K562 (cell line): ENCODE measurements around the gene CRACR2B. TPM values are rescaled to one million over a fixed set of nuclear protein-coding genes. Genes with fewer than 3 reads are reported as not detected.

Experiments
- CEBPG ChIP-seq, 3 experiments: fragments of 200-800 bp in 1 of 3; sonication (Bioruptor generic) in 1 of 3; sonication (generic) in 1 of 3; formaldehyde crosslinking in 1 of 3; IDR thresholded peaks in 2 of 3; conservative IDR thresholded peaks in 1 of 3; 2 replicates each; pipeline versions ENCODE4 v1.6.1 to v1.8.0; 2016 to 2022; ENCODE audit warnings: missing compliant biosample characterization in 2 of 3, missing genetic modification characterization in 2 of 3, mild to moderate bottlenecking in 1 of 3, missing genetic modification reagents in 1 of 3
- CTCFL ChIP-seq: IDR thresholded peaks from 2 replicates; pipeline ENCODE4 v1.6.1; 2011; ENCODE audit warnings: borderline replicate concordance, low read depth, mild to moderate bottlenecking, moderate library complexity, low read length; ENCODE audit not compliant: insufficient read depth, poor library complexity, severe bottlenecking
- JUND ChIP-seq, 2 experiments: IDR thresholded peaks; 2 replicates in 1 of 2; 3 replicates in 1 of 2; pipeline ENCODE4 v1.6.1; 2011; ENCODE audit warnings: borderline replicate concordance in 2 of 2, low read depth in 2 of 2, low read length in 2 of 2, improper control_type of control experiment in 1 of 2, missing biosample characterization in 1 of 2, missing genetic modification characterization in 1 of 2, missing genetic modification reagents in 1 of 2
- MAFG ChIP-seq: fragments of 450-650 bp; conservative IDR thresholded peaks from 2 replicates; pipeline ENCODE4 v1.6.1; 2016; ENCODE audit warnings: missing genetic modification characterization, missing compliant biosample characterization
- MEF2D ChIP-seq: conservative IDR thresholded peaks from 2 replicates; pipeline ENCODE4 v1.6.1; 2016; ENCODE audit warnings: low read depth, missing genetic modification characterization, missing compliant biosample characterization
- MIER1 ChIP-seq: fragments of 450-650 bp; IDR thresholded peaks from 2 replicates; pipeline ENCODE4 v1.6.1; 2016; ENCODE audit warnings: antibody characterized with exemption, mild to moderate bottlenecking, low read depth
- SP1 ChIP-seq: sonication (generic); formaldehyde crosslinking; IDR thresholded peaks from 2 replicates; pipeline ENCODE4 v1.8.1; 2022; ENCODE audit warnings: mild to moderate bottlenecking, missing genetic modification reagents
- SRSF1 ChIP-seq: fragments of 200-400 bp; formaldehyde crosslinking; IDR thresholded peaks from 2 replicates; pipeline ENCODE4 v1.6.1; 2017; ENCODE audit warnings: mild to moderate bottlenecking, low read depth, low read length, moderate library complexity
- THRAP3 ChIP-seq: fragments of 450-650 bp; IDR thresholded peaks from 2 replicates; pipeline ENCODE4 v1.6.1; 2016; ENCODE audit warnings: mild to moderate bottlenecking, inconsistent platforms, borderline replicate concordance
- TSHZ1 ChIP-seq: fragments of 250-450 bp; sonication (Bioruptor Pico); IDR thresholded peaks from 2 replicates; pipeline ENCODE4 v1.4.0; 2020; ENCODE audit warnings: mild to moderate bottlenecking, moderate library complexity
- ZEB2 ChIP-seq: fragments of 450-650 bp; IDR thresholded peaks from 2 replicates; pipeline ENCODE4 v1.6.1; 2016
- ZNF398 ChIP-seq: fragments of 250-450 bp; sonication (Bioruptor Pico); IDR thresholded peaks from 2 replicates; pipeline ENCODE4 v1.8.0; 2021; ENCODE audit warnings: moderate library complexity, mild to moderate bottlenecking, inconsistent platforms
- ZNF518B ChIP-seq: fragments of 250-450 bp; sonication (Bioruptor Pico); IDR thresholded peaks from 2 replicates; pipeline ENCODE4 v1.5.0; 2021; ENCODE audit warnings: mild to moderate bottlenecking, moderate library complexity
- polyA plus RNA-seq, 8 experiments: library from polyadenylated mRNA; depleted of rRNA in 4 of 8; stranded (reverse) in 5 of 8; unstranded in 3 of 8; fragments of >200 nt; fragmentation: Nextera tagmentation in 2 of 8; fragmentation: Illumina TruSeq in 1 of 8; extraction: Ambion mirVana in 2 of 8; extraction: Trizol in 1 of 8; gene quantifications; 2 replicates each; pipeline versions ENCODE4 v1.2.1 to v1.2.3, GENCODE V29; 2011 to 2014; ENCODE audit warnings: inconsistent platforms in 1 of 8, missing spikeins in 1 of 8
- total RNA-seq, 7 experiments: library from RNA; depleted of rRNA in 6 of 7; stranded (reverse); fragments of >200 nt in 6 of 7; fragmentation: Illumina TruSeq in 2 of 7; extraction: Trizol in 2 of 7; gene quantifications; 2 replicates each; pipeline versions ENCODE4 v1.2.1 to v1.2.3, GENCODE V29; 2011 to 2021; ENCODE audit warnings: low replicate concordance in 1 of 7

CRACR2B gene
- total and polyA plus RNA-seq, 9 of the 15 experiments (the other 6 are each of a cell fraction or from before 2014, with no cell fraction given), result 0.10 to 51.0 (median 6.0) TPM

GRCh38 chr11:839875-840617 lies 12.3 kb downstream of the CRACR2B start (continued):
- peak; percentile 69 for TF ChIP-seq CTCFL
- no peak for TF ChIP-seq CEBPG (CRISPR knock-in tag; IDR thresholded peaks at IDR 0.05)
- no peak for TF ChIP-seq CEBPG (tag; conservative IDR thresholded peaks at IDR 0.05 in 1 of 2, IDR thresholded peaks at IDR 0.05 in 1 of 2)
- no peak for TF ChIP-seq ZNF518B (CRISPR knock-in tag)
- no peak for TF ChIP-seq JUND (IDR thresholded peaks at IDR 0.05; ENCODE audit: borderline replicate concordance, low read depth, low read length)
- no peak for TF ChIP-seq JUND (tag; IDR thresholded peaks at IDR 0.05; ENCODE audit: borderline replicate concordance, low read depth, low read length)
- TF ChIP-seq ZEB2, result no peak
- no peak for TF ChIP-seq MEF2D (tag)
- no peak for TF ChIP-seq MAFG (tag)
- no peak for TF ChIP-seq SRSF1
- TF ChIP-seq ZNF398 (CRISPR knock-in tag), result no peak
- no peak for TF ChIP-seq THRAP3
- no peak for TF ChIP-seq SP1 (CRISPR knock-in tag)
- no peak for TF ChIP-seq MIER1
- TF ChIP-seq TSHZ1 (CRISPR knock-in tag), result no peak
